Cardiac fibroblast (primary cell): ENCODE data around the gene SIN3B.

Source experiments
- DNase-seq, 2 donors: peaks; one replicate each; pipeline versions ENCODE4 v3.0.0 to v3.0.0-alpha.2; 2010; ENCODE audit warnings: low read depth in 2 of 2
- H3K4me3 ChIP-seq, 2 donors: replicated peaks in 1 of 2; 1 replicate in 1 of 2; 2 replicates in 1 of 2; pipeline ENCODE4 v1.5.1; 2011; ENCODE audit warnings: low read depth in 2 of 2, low read length in 2 of 2, mild to moderate bottlenecking in 2 of 2, moderate library complexity in 1 of 2
- TF ChIP-seq, protein P1 (sequence below): IDR thresholded peaks from one replicate; pipeline ENCODE4 v1.5.1; 2011; ENCODE audit warnings: low read depth, mild to moderate bottlenecking, low read length, inconsistent platforms

The SIN3B gene

DNA sequence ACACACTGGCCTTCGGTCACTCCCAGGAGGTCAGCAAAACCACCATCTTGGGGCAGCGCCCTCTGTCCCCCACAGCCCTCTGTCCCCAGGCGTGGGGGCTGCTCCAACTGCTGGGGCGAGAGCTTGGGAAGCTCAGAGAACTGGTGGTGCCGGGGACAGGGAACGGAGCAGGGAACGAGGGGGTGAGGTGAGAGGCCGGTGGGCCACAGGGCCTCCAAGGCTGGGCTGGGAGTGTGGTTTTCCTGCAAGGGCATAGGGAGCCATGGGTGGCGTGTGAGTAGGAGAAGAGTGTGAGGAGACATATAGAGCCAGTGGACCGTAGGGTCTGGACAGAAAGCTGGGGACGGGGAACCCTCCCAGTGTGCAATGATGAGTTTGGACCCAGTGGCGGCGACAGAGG is 93.8 kb downstream of the SIN3B start:
- TF ChIP-seq, protein P1, sequence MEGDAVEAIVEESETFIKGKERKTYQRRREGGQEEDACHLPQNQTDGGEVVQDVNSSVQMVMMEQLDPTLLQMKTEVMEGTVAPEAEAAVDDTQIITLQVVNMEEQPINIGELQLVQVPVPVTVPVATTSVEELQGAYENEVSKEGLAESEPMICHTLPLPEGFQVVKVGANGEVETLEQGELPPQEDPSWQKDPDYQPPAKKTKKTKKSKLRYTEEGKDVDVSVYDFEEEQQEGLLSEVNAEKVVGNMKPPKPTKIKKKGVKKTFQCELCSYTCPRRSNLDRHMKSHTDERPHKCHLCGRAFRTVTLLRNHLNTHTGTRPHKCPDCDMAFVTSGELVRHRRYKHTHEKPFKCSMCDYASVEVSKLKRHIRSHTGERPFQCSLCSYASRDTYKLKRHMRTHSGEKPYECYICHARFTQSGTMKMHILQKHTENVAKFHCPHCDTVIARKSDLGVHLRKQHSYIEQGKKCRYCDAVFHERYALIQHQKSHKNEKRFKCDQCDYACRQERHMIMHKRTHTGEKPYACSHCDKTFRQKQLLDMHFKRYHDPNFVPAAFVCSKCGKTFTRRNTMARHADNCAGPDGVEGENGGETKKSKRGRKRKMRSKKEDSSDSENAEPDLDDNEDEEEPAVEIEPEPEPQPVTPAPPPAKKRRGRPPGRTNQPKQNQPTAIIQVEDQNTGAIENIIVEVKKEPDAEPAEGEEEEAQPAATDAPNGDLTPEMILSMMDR, result no peak
- DNase-seq, result no peak
- no peak overlapping the region for H3K4me3 ChIP-seq

DNA sequence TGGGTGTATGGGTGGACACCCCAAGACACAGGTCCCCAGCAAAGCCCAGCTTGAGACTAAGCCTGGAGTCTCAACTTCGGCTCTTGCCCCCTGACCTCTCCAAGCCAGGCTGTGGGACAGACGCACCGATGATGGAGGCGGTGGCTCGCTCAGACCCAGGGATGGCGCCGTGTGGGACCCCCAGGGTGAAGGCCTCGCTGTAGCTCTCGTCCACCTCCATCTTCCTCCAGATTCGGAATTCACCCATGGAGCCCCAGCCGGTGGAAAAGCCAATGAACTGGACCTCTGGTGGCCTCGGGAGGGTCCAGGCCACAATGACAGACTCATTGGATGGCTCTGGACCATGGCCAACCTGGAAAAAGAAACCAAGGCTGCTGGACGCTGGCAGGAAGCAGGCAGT is 98.7 kb downstream of the SIN3B start:
- no peak overlapping the region for H3K4me3 ChIP-seq
- no peak for DNase-seq
- TF ChIP-seq, protein P1, result no peak

DNA sequence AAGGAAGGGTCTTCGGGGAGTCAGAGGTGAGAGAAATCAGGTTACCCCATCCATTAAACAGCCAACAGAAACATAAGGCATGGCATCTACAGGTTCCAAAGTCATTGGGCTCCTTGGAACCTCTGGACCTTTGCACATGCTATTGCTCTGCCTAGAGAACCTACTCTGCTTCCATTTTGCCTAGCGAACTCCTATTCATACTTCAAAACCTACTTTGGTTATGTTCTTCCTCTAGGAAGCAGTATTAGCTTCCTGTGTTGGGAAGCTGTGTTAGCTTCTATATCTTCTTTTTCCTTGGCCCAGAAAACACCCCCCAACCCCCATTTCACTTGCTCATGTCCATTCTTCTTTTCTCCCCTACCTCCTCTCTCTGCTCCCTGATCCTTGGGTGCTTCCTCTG is 99.2 kb downstream of the SIN3B start:
- TF ChIP-seq, protein P1, result no peak
- DNase-seq, result no peak
- no peak overlapping the region for H3K4me3 ChIP-seq

DNA sequence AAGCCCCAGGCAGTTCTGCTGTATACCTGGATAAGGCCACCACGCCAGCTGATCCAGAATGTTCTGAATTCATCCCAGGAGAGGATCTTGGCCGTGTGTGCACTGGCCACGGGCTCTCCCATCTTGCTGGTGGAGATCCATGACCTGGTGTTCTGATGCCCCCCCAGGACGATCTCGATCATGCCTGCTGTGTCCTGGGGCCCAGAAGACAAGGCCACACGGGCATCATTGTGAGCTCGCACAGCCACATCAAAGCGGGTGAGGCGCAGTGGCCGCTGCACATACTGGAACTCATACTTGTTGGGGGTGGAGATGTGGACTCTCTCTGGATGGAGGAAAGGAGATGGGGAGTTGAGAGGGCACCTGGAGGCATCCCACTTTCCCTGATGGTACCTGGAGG is 99.7 kb downstream of the SIN3B start:
- TF ChIP-seq, protein P1, result no peak
- H3K4me3 ChIP-seq, result no peak overlapping the region
- no peak for DNase-seq
